Karpas-422 (cell line): ENCODE data around the gene PROZ. TPM values are rescaled to one million over a fixed set of nuclear protein-coding genes. Genes with fewer than 3 reads are reported as not detected.

Experiments used
- DNase-seq: peaks from one replicate; pipeline ENCODE4 v3.0.0-alpha.2; 2015
- H2AFZ ChIP-seq: fragments of 200-600 bp; sonication (generic); 2 replicates; pipeline ENCODE4 v1.6.1; 2014; ENCODE audit warnings: antibody characterized with exemption, low read length, mixed read lengths
- H3K27ac ChIP-seq: fragments of 200-600 bp; sonication (generic); 2 replicates; pipeline ENCODE4 v1.5.1; 2014; ENCODE audit warnings: mild to moderate bottlenecking, low read length, moderate library complexity
- H3K27me3 ChIP-seq: fragments of 200-600 bp; sonication (generic); 2 replicates; pipeline ENCODE4 v1.6.1; 2014; ENCODE audit warnings: low read length, mixed read lengths
- H3K36me3 ChIP-seq: fragments of 200-600 bp; sonication (generic); 2 replicates; pipeline ENCODE4 v1.6.1; 2014; ENCODE audit warnings: low read length, mixed read lengths; ENCODE audit not compliant: insufficient read depth
- H3K4me1 ChIP-seq: fragments of 200-600 bp; sonication (generic); 2 replicates; pipeline ENCODE4 v1.6.1; 2014; ENCODE audit warnings: mild to moderate bottlenecking, low read length, mixed read lengths
- H3K4me2 ChIP-seq: fragments of 200-600 bp; sonication (generic); 2 replicates; pipeline ENCODE4 v1.6.1; 2014; ENCODE audit warnings: low read length, low read depth, mild to moderate bottlenecking; ENCODE audit not compliant: poor library complexity, severe bottlenecking
- H3K4me3 ChIP-seq: fragments of 200-600 bp; sonication (generic); 2 replicates; pipeline ENCODE4 v1.5.1; 2014; ENCODE audit warnings: mild to moderate bottlenecking, antibody characterized with exemption, low read length, mixed read lengths
- H3K79me2 ChIP-seq: fragments of 200-600 bp; sonication (generic); 2 replicates; pipeline ENCODE4 v1.6.1; 2014; ENCODE audit warnings: mild to moderate bottlenecking, low read length, mixed read lengths
- H3K9ac ChIP-seq: fragments of 200-600 bp; sonication (generic); 2 replicates; pipeline ENCODE4 v1.6.0; 2014; ENCODE audit warnings: low read length
- H3K9me2 ChIP-seq: fragments of 200-600 bp; sonication (generic), shearing (Covaris generic); replicated peaks from 2 replicates; pipeline ENCODE4 v1.6.0; 2014; ENCODE audit warnings: mild to moderate bottlenecking, low read length, moderate library complexity; ENCODE audit not compliant: insufficient read depth
- H3K9me3 ChIP-seq: fragments of 300-700, 200-600 bp; sonication (generic); 2 replicates; pipeline ENCODE4 v1.6.1; 2014; ENCODE audit warnings: low read length, mixed read lengths
- H4K20me1 ChIP-seq: fragments of 200-600 bp; sonication (generic); 2 replicates; pipeline ENCODE4 v1.6.1; 2014; ENCODE audit warnings: mild to moderate bottlenecking, antibody characterized with exemption, low read length, low read depth; ENCODE audit not compliant: insufficient read depth
- total RNA-seq: library from RNA; depleted of rRNA; stranded (reverse); fragments of >200 nt; shearing (Covaris generic); gene quantifications from 2 replicates; pipeline ENCODE4 v1.2.3, GENCODE V29; 2014; ENCODE audit warnings: low replicate concordance

PROZ gene
- total RNA-seq, 1 experiment from 2014 or later = not detected

GRCh38 chr13:113137691-113138298 is 20.7 kb upstream of the PROZ start:
- Histone ChIP-seq H2AFZ (no peak overlapping the region), H3K36me3 (no peaks in the 10 kb centered on the region), H3K9ac (no peak overlapping the region), H3K79me2 (no peaks in the 10 kb centered on the region), H3K9me2 (no peaks in the 10 kb centered on the region), H3K4me2 (no peak overlapping the region), H3K4me3 (no peak overlapping the region), H3K4me1 (no peaks in the 10 kb centered on the region), H3K27me3 (0 out of 2 replicates have a peak, but pooled peaks cover 3% of the 10 kb centered on the region), H3K9me3 (no peaks in the 10 kb centered on the region), H4K20me1 (no peaks in the 10 kb centered on the region), H3K27ac (no peak overlapping the region)
- no peak for DNase-seq

- no peaks in the 10 kb centered on the region for H3K9me2 ChIP-seq
- no peaks in the 10 kb centered on the region for H3K36me3 ChIP-seq
- H3K4me1 ChIP-seq = no peaks in the 10 kb centered on the region
- H3K4me3 ChIP-seq = no peak overlapping the region
- H3K79me2 ChIP-seq = no peaks in the 10 kb centered on the region
- H3K9me3 ChIP-seq = no peaks in the 10 kb centered on the region
- H3K27me3 ChIP-seq = 0 out of 2 replicates have a peak, but pooled peaks cover 3% of the 10 kb centered on the region
- no peak for DNase-seq
- no peak overlapping the region for H3K4me2 ChIP-seq
- no peaks in the 10 kb centered on the region for H4K20me1 ChIP-seq
- H3K27ac ChIP-seq = no peak overlapping the region
- no peak overlapping the region for H2AFZ ChIP-seq
- H3K9ac ChIP-seq = no peak overlapping the region
Measured at GRCh38 chr13:113138792-113139551, 19.5 kb upstream of the PROZ start.

- Histone ChIP-seq H2AFZ (no peak overlapping the region), H3K4me2 (no peak overlapping the region), H3K9ac (no peak overlapping the region)
Measured at GRCh38 chr13:113139577-113139976, 18.9 kb upstream of the PROZ start.

GRCh38 chr13:113140677-113141600 is 17.5 kb upstream of the PROZ start:
- Histone ChIP-seq H3K27me3 (no peaks in the 10 kb centered on the region), H3K4me2 (no peak overlapping the region), H3K36me3 (no peaks in the 10 kb centered on the region), H3K4me3 (no peak overlapping the region), H4K20me1 (no peaks in the 10 kb centered on the region), H3K9ac (no peak overlapping the region), H3K79me2 (no peaks in the 10 kb centered on the region), H3K9me3 (no peaks in the 10 kb centered on the region), H3K4me1 (no peaks in the 10 kb centered on the region), H3K9me2 (no peaks in the 10 kb centered on the region), H3K27ac (no peak overlapping the region), H2AFZ (no peak overlapping the region)
- no peak for DNase-seq

More at GRCh38 chr13:113139577-113139976, 18.9 kb upstream of the PROZ start:
- Histone ChIP-seq H3K79me2 (no peaks in the 10 kb centered on the region), H4K20me1 (no peaks in the 10 kb centered on the region), H3K4me3 (no peak overlapping the region), H3K36me3 (no peaks in the 10 kb centered on the region), H3K27me3 (no peaks in the 10 kb centered on the region), H3K9me2 (no peaks in the 10 kb centered on the region), H3K27ac (no peak overlapping the region), H3K4me1 (no peaks in the 10 kb centered on the region), H3K9me3 (no peaks in the 10 kb centered on the region)
- DNase-seq = no peak

- Histone ChIP-seq H3K4me1 (no peaks in the 10 kb centered on the region), H3K79me2 (no peaks in the 10 kb centered on the region)
Measured at GRCh38 chr13:113141601-113141970, 16.9 kb upstream of the PROZ start.

GRCh38 chr13:113142876-113143275 is 15.6 kb upstream of the PROZ start:
- H3K79me2 ChIP-seq = no peaks in the 10 kb centered on the region
- no peak overlapping the region for H3K27ac ChIP-seq
- no peak overlapping the region for H3K9ac ChIP-seq
- no peaks in the 10 kb centered on the region for H3K27me3 ChIP-seq
- no peak for DNase-seq
- H3K9me2 ChIP-seq = no peaks in the 10 kb centered on the region
- H3K9me3 ChIP-seq = no peaks in the 10 kb centered on the region
- H2AFZ ChIP-seq = no peak overlapping the region
- no peaks in the 10 kb centered on the region for H4K20me1 ChIP-seq
- no peaks in the 10 kb centered on the region for H3K36me3 ChIP-seq
- H3K4me2 ChIP-seq = no peak overlapping the region
- H3K4me3 ChIP-seq = no peak overlapping the region
- H3K4me1 ChIP-seq = no peaks in the 10 kb centered on the region

More at GRCh38 chr13:113141601-113141970, 16.9 kb upstream of the PROZ start:
- Histone ChIP-seq H3K36me3 (no peaks in the 10 kb centered on the region), H3K4me2 (no peak overlapping the region), H3K27ac (no peak overlapping the region), H3K9me2 (no peaks in the 10 kb centered on the region), H3K4me3 (no peak overlapping the region), H3K9ac (no peak overlapping the region), H2AFZ (no peak overlapping the region), H3K27me3 (no peaks in the 10 kb centered on the region), H3K9me3 (no peaks in the 10 kb centered on the region), H4K20me1 (no peaks in the 10 kb centered on the region)
- DNase-seq = no peak

GRCh38 chr13:113143466-113144254 is 14.8 kb upstream of the PROZ start:
- H3K36me3 ChIP-seq = no peaks in the 10 kb centered on the region
- no peak overlapping the region for H3K4me3 ChIP-seq
- H3K27me3 ChIP-seq = no peaks in the 10 kb centered on the region
- H3K9me3 ChIP-seq = no peaks in the 10 kb centered on the region
- no peaks in the 10 kb centered on the region for H3K9me2 ChIP-seq
- no peaks in the 10 kb centered on the region for H3K79me2 ChIP-seq
- H3K4me1 ChIP-seq = no peaks in the 10 kb centered on the region
- no peak overlapping the region for H3K27ac ChIP-seq
- no peak overlapping the region for H2AFZ ChIP-seq
- no peaks in the 10 kb centered on the region for H4K20me1 ChIP-seq
- H3K4me2 ChIP-seq = no peak overlapping the region
- no peak overlapping the region for H3K9ac ChIP-seq
- DNase-seq = no peak
